IPS DF 4.7 (cell line): ENCODE results near the gene SLC40A1.

Experiments
- DNase-seq: peaks from one replicate; pipeline ENCODE4 v3.0.0-alpha.2; 2013; ENCODE audit warnings: low spot score; ENCODE audit errors: extremely low read depth

SLC40A1 gene

GRCh38 chr2:189569295-189569910, 11.2 kb downstream of the SLC40A1 start:
- no peak for DNase-seq

- DNase-seq = no peak
Measured at GRCh38 chr2:189566046-189566445, 14.5 kb downstream of the SLC40A1 start.

- no peak for DNase-seq
Measured at GRCh38 chr2:189561371-189562038, 19.1 kb downstream of the SLC40A1 start.

GRCh38 chr2:189560273-189560586, 20.4 kb downstream of the SLC40A1 start:
- no peak for DNase-seq

- DNase-seq = no peak
Measured at GRCh38 chr2:189559579-189560272, 20.9 kb downstream of the SLC40A1 start.

GRCh38 chr2:189558516-189559272, 21.9 kb downstream of the SLC40A1 start:
- DNase-seq = no peak

- no peak for DNase-seq
Measured at GRCh38 chr2:189557373-189557772, 23.2 kb downstream of the SLC40A1 start.

GRCh38 chr2:189556526-189556925, 24.1 kb downstream of the SLC40A1 start:
- DNase-seq = no peak

- no peak for DNase-seq
Measured at GRCh38 chr2:189555232-189555631, 25.4 kb downstream of the SLC40A1 start.

- DNase-seq = no peak
Measured at GRCh38 chr2:189553504-189554088, 27.0 kb downstream of the SLC40A1 start.

GRCh38 chr2:189552991-189553404, 27.6 kb downstream of the SLC40A1 start:
- DNase-seq = no peak

GRCh38 chr2:189552334-189552990, 28.1 kb downstream of the SLC40A1 start:
- DNase-seq = no peak

- no peak for DNase-seq
Measured at GRCh38 chr2:189551808-189552207, 28.8 kb downstream of the SLC40A1 start.

GRCh38 chr2:189549449-189549832, 31.1 kb downstream of the SLC40A1 start:
- no peak for DNase-seq

- DNase-seq = no peak
Measured at GRCh38 chr2:189548666-189549448, 31.7 kb downstream of the SLC40A1 start.

- no peak for DNase-seq
Measured at GRCh38 chr2:189545418-189545817, 35.2 kb downstream of the SLC40A1 start.

- DNase-seq = no peak
Measured at GRCh38 chr2:189544318-189545042, 36.1 kb downstream of the SLC40A1 start.

- DNase-seq = no peak
Measured at GRCh38 chr2:189543367-189543766, 37.2 kb downstream of the SLC40A1 start.

- no peak for DNase-seq
Measured at GRCh38 chr2:189542145-189542882, 38.3 kb downstream of the SLC40A1 start.
